ENCODE measurements around the gene DSP. TPM values are rescaled to one million over a fixed set of nuclear protein-coding genes. Genes with fewer than 3 reads are reported as not detected.

Gene DSP
- polyA plus RNA-seq (ENCODE audit: insufficient read length in 3 of 3), result 10 to 100 TPM; 85.6 to 99.5 (median 90.2) TPM
- long read RNA-seq, donor 1, partial matches to known transcripts, result 8 of 8 reads
- long read RNA-seq, donor 1, other reads (novel, unspliced or antisense), result 0 of 8 reads
- long read RNA-seq, donor 2, partial matches to known transcripts, result 34 of 34 reads
- long read RNA-seq, donor 2, other reads (novel, unspliced or antisense), result 0 of 34 reads
- long read RNA-seq, donor 3, full-length matches to known transcripts, result 1 of 33 reads
- long read RNA-seq, donor 3, partial matches to known transcripts, result 32 of 33 reads
- long read RNA-seq, donor 3, other reads (novel, unspliced or antisense), result 0 of 33 reads
- long read RNA-seq, donor 4, partial matches to known transcripts, result 6 of 6 reads
- long read RNA-seq, donor 4, other reads (novel, unspliced or antisense), result 0 of 6 reads
- long read RNA-seq, donor 5, result 0 reads
- long read RNA-seq, donor 6, partial matches to known transcripts, result 56 of 58 reads
- long read RNA-seq, donor 6, other reads (novel, unspliced or antisense), result 0 of 58 reads
- long read RNA-seq, donor 7, partial matches to known transcripts, result 29 of 34 reads
- long read RNA-seq, donor 7, other reads (novel, unspliced or antisense), result 5 of 34 reads
- long read RNA-seq, donor 8, result 0 reads
- long read RNA-seq, donor 9, partial matches to known transcripts, result 40 of 40 reads
- long read RNA-seq, donor 9, other reads (novel, unspliced or antisense), result 0 of 40 reads
- long read RNA-seq, donor 10, partial matches to known transcripts, result 8 of 8 reads
- long read RNA-seq, donor 10, other reads (novel, unspliced or antisense), result 0 of 8 reads
- long read RNA-seq, donor 11, full-length matches to known transcripts, result 1 of 23 reads
- long read RNA-seq, donor 11, partial matches to known transcripts, result 22 of 23 reads
- long read RNA-seq, donor 11, other reads (novel, unspliced or antisense), result 0 of 23 reads
- long read RNA-seq, donor 12, partial matches to known transcripts, result 9 of 9 reads
- long read RNA-seq, donor 12, other reads (novel, unspliced or antisense), result 0 of 9 reads
- long read RNA-seq, donor 13, result 0 reads
- long read RNA-seq, donor 14, full-length matches to known transcripts, result 1 of 1 reads
- long read RNA-seq, donor 14, partial matches to known transcripts, result 0 of 1 reads
- long read RNA-seq, donor 14, other reads (novel, unspliced or antisense), result 0 of 1 reads
- long read RNA-seq, donor 15, full-length matches to known transcripts, result 1 of 12 reads
- long read RNA-seq, donor 15, partial matches to known transcripts, result 11 of 12 reads
- long read RNA-seq, donor 15, other reads (novel, unspliced or antisense), result 0 of 12 reads
- long read RNA-seq, donor 16, full-length matches to known transcripts, result 1 of 41 reads
- long read RNA-seq, donor 16, partial matches to known transcripts, result 40 of 41 reads
- long read RNA-seq, donor 16, other reads (novel, unspliced or antisense), result 0 of 41 reads

- peak in 7 of 11 donors; percentile 40 to 67 (median 56) for DNase-seq (ENCODE audit: extremely low read depth in 1 of 11, low read depth in 9 of 11, low spot score in 4 of 11)
These were observed at the start of gene DSP for GRCh38 chr6:7541175-7542064. TSS of gene DSP (plus strand) at chr6:7541671. CDS start at chr6:7541916, 245 bp downstream.

GRCh38 chr6:7493866-7494265, 47.6 kb upstream of the DSP start:
- no peak for DNase-seq (ENCODE audit: extremely low read depth in 1 of 11, low read depth in 9 of 11, low spot score in 4 of 11)

GRCh38 chr6:7494638-7495037, 46.8 kb upstream of the DSP start:
- no peak for DNase-seq (ENCODE audit: extremely low read depth in 1 of 11, low read depth in 9 of 11, low spot score in 4 of 11)

- no peak for DNase-seq (ENCODE audit: extremely low read depth in 1 of 11, low read depth in 9 of 11, low spot score in 4 of 11)
These were observed 45.1 kb upstream of the DSP start for GRCh38 chr6:7496266-7496875.

- no peak for DNase-seq (ENCODE audit: extremely low read depth in 1 of 11, low read depth in 9 of 11, low spot score in 4 of 11)
These were observed 40.7 kb upstream of the DSP start for GRCh38 chr6:7500752-7501282.

- no peak for DNase-seq (ENCODE audit: extremely low read depth in 1 of 11, low read depth in 9 of 11, low spot score in 4 of 11)
These were observed 38.7 kb upstream of the DSP start for GRCh38 chr6:7502743-7503142.

- DNase-seq (ENCODE audit: extremely low read depth in 1 of 11, low read depth in 9 of 11, low spot score in 4 of 11), result no peak
These were observed 37.4 kb upstream of the DSP start for GRCh38 chr6:7504041-7504440.

- DNase-seq (ENCODE audit: extremely low read depth in 1 of 11, low read depth in 9 of 11, low spot score in 4 of 11), result peak in 10 of 11 donors; percentile 11 to 41 (median 16)
These were observed 36.2 kb upstream of the DSP start for GRCh38 chr6:7505189-7505699.

- DNase-seq (ENCODE audit: extremely low read depth in 1 of 11, low read depth in 9 of 11, low spot score in 4 of 11), result no peak
These were observed 33.9 kb upstream of the DSP start for GRCh38 chr6:7507600-7507999.

GRCh38 chr6:7512320-7512719, 29.2 kb upstream of the DSP start:
- no peak for DNase-seq (ENCODE audit: extremely low read depth in 1 of 11, low read depth in 9 of 11, low spot score in 4 of 11)

GRCh38 chr6:7513529-7513928, 27.9 kb upstream of the DSP start:
- DNase-seq (ENCODE audit: extremely low read depth in 1 of 11, low read depth in 9 of 11, low spot score in 4 of 11), result no peak

- DNase-seq (ENCODE audit: extremely low read depth in 1 of 11, low read depth in 9 of 11, low spot score in 4 of 11), result no peak
These were observed 26.1 kb upstream of the DSP start for GRCh38 chr6:7515363-7515762.

GRCh38 chr6:7518877-7519276, 22.6 kb upstream of the DSP start:
- no peak for DNase-seq (ENCODE audit: extremely low read depth in 1 of 11, low read depth in 9 of 11, low spot score in 4 of 11)

GRCh38 chr6:7522873-7523272, 18.6 kb upstream of the DSP start:
- DNase-seq (ENCODE audit: extremely low read depth in 1 of 11, low read depth in 9 of 11, low spot score in 4 of 11), result no peak

GRCh38 chr6:7523922-7524321, 17.5 kb upstream of the DSP start:
- no peak for DNase-seq (ENCODE audit: extremely low read depth in 1 of 11, low read depth in 9 of 11, low spot score in 4 of 11)

- no peak for DNase-seq (ENCODE audit: extremely low read depth in 1 of 11, low read depth in 9 of 11, low spot score in 4 of 11)
These were observed 14.7 kb upstream of the DSP start for GRCh38 chr6:7526755-7527154.

GRCh38 chr6:7528565-7528964, 12.9 kb upstream of the DSP start:
- no peak for DNase-seq (ENCODE audit: extremely low read depth in 1 of 11, low read depth in 9 of 11, low spot score in 4 of 11)
